ENCODE data around the gene DERL3.
A peak's percentile ranks its signal among the peaks of the same experiment; 100 is the strongest.

DERL3 gene

GRCh38 chr22:23857606-23858483, 19.0 kb upstream of the DERL3 start, which contains the start of gene SLC2A11:
SLC2A11 (plus strand) TSS chr22:23857875; CDS start chr22:23858000, 125 bp downstream.
- H3K9me3 ChIP-seq, result no peaks in the 10 kb centered on the region
- no peaks in the 10 kb centered on the region for H3K36me3 ChIP-seq (replicated peaks)
- peak; percentile 98 for DNase-seq (ENCODE audit: low spot score in 2 of 2)
- H3K4me3 ChIP-seq, result peak within 1 kb of the TSS; percentile 49
- in situ Hi-C loops (cut with MboI; ENCODE audit: low sequenced_read_pairs), result no loop called here
- peaks cover 11% of the 10 kb centered on the region for H3K4me1 ChIP-seq
- no peaks in the 10 kb centered on the region for H3K27me3 ChIP-seq (ENCODE audit: low read depth)

- in situ Hi-C loops (cut with MboI; ENCODE audit: low sequenced_read_pairs), result no loop called here
- peak; percentile 46 to 71 for DNase-seq (ENCODE audit: low spot score in 2 of 2)
- Histone ChIP-seq H3K36me3 (replicated peaks) (no peaks in the 10 kb centered on the region), H3K27me3 (ENCODE audit: low read depth) (no peaks in the 10 kb centered on the region), H3K4me3 (peak overlapping the region; percentile 49), H3K9me3 (no peaks in the 10 kb centered on the region), H3K4me1 (peaks cover 11% of the 10 kb centered on the region)
Measured at GRCh38 chr22:23856721-23857605, 18.2 kb upstream of the DERL3 start.

GRCh38 chr22:23850136-23850611, 11.4 kb upstream of the DERL3 start:
- no peak for DNase-seq (ENCODE audit: low spot score in 2 of 2)
- Histone ChIP-seq H3K9me3 (no peaks in the 10 kb centered on the region), H3K4me3 (no peak overlapping the region), H3K4me1 (peaks cover 7% of the 10 kb centered on the region), H3K27me3 (ENCODE audit: low read depth) (no peaks in the 10 kb centered on the region), H3K36me3 (replicated peaks) (no peaks in the 10 kb centered on the region)
- in situ Hi-C loops (cut with MboI; ENCODE audit: low sequenced_read_pairs), result no loop called here

- Histone ChIP-seq H3K27me3 (ENCODE audit: low read depth) (no peaks in the 10 kb centered on the region), H3K36me3 (replicated peaks) (no peaks in the 10 kb centered on the region), H3K4me3 (no peak overlapping the region; the same call in 1 of the 2 replicates), H3K9me3 (no peaks in the 10 kb centered on the region), H3K4me1 (peaks cover 7% of the 10 kb centered on the region)
- in situ Hi-C loops (cut with MboI; ENCODE audit: low sequenced_read_pairs), result no loop called here
- peak; percentile 78 to 95 for DNase-seq (ENCODE audit: low spot score in 2 of 2)
Measured at GRCh38 chr22:23849009-23850006, 10.5 kb upstream of the DERL3 start.

GRCh38 chr22:23847991-23848864, 9.4 kb upstream of the DERL3 start:
- Histone ChIP-seq H3K4me1 (peaks cover 7% of the 10 kb centered on the region), H3K27me3 (ENCODE audit: low read depth) (no peaks in the 10 kb centered on the region), H3K4me3 (no peak overlapping the region), H3K9me3 (no peaks in the 10 kb centered on the region), H3K36me3 (replicated peaks) (no peaks in the 10 kb centered on the region)
- no peak for DNase-seq (ENCODE audit: low spot score in 2 of 2)
- in situ Hi-C loops (cut with MboI; ENCODE audit: low sequenced_read_pairs), result no loop called here

GRCh38 chr22:23847310-23847920, 8.6 kb upstream of the DERL3 start:
- Histone ChIP-seq H3K4me1 (peaks cover 7% of the 10 kb centered on the region), H3K27me3 (ENCODE audit: low read depth) (no peaks in the 10 kb centered on the region), H3K9me3 (no peaks in the 10 kb centered on the region), H3K4me3 (no peak overlapping the region), H3K36me3 (replicated peaks) (no peaks in the 10 kb centered on the region)
- in situ Hi-C loops (cut with MboI; ENCODE audit: low sequenced_read_pairs), result no loop called here
- DNase-seq (ENCODE audit: low spot score in 2 of 2), result no peak

GRCh38 chr22:23846081-23846469, 7.3 kb upstream of the DERL3 start:
- Histone ChIP-seq H3K4me1 (peaks cover 7% of the 10 kb centered on the region), H3K27me3 (ENCODE audit: low read depth) (no peaks in the 10 kb centered on the region), H3K9me3 (no peaks in the 10 kb centered on the region), H3K4me3 (no peak overlapping the region), H3K36me3 (replicated peaks) (no peaks in the 10 kb centered on the region)
- DNase-seq (ENCODE audit: low spot score in 2 of 2), result no peak
- in situ Hi-C loops (cut with MboI; ENCODE audit: low sequenced_read_pairs), result no loop called here

- no peaks in the 10 kb centered on the region for H3K36me3 ChIP-seq (replicated peaks)
- no peaks in the 10 kb centered on the region for H3K9me3 ChIP-seq
- no peak for DNase-seq (ENCODE audit: low spot score in 2 of 2)
- in situ Hi-C loops (cut with MboI; ENCODE audit: low sequenced_read_pairs), result no loop called here
- H3K4me3 ChIP-seq, result no peak overlapping the region
- no peaks in the 10 kb centered on the region for H3K27me3 ChIP-seq (ENCODE audit: low read depth)
- H3K4me1 ChIP-seq, result peaks cover 7% of the 10 kb centered on the region
Measured at GRCh38 chr22:23845265-23846080, 6.7 kb upstream of the DERL3 start.

GRCh38 chr22:23844739-23845202, 6.0 kb upstream of the DERL3 start:
- Histone ChIP-seq H3K36me3 (replicated peaks) (no peaks in the 10 kb centered on the region), H3K27me3 (ENCODE audit: low read depth) (no peaks in the 10 kb centered on the region), H3K4me3 (no peak overlapping the region), H3K9me3 (no peaks in the 10 kb centered on the region), H3K4me1 (peaks cover 6% of the 10 kb centered on the region)
- in situ Hi-C loops (cut with MboI; ENCODE audit: low sequenced_read_pairs), result no loop called here
- no peak for DNase-seq (ENCODE audit: low spot score in 2 of 2)

- in situ Hi-C loops (cut with MboI; ENCODE audit: low sequenced_read_pairs), result no loop called here
Measured at GRCh38 chr22:23842599-23842998, 3.8 kb upstream of the DERL3 start.

GRCh38 chr22:23841736-23842445, 3.1 kb upstream of the DERL3 start:
- no peaks in the 10 kb centered on the region for H3K36me3 ChIP-seq (replicated peaks)
- no peak for DNase-seq (ENCODE audit: low spot score in 2 of 2)
- in situ Hi-C loops (cut with MboI; ENCODE audit: low sequenced_read_pairs), result no loop called here
- no peak overlapping the region for H3K4me3 ChIP-seq
- peaks cover 7% of the 10 kb centered on the region for H3K4me1 ChIP-seq
- H3K9me3 ChIP-seq, result no peaks in the 10 kb centered on the region
- no peaks in the 10 kb centered on the region for H3K27me3 ChIP-seq (ENCODE audit: low read depth)

More at GRCh38 chr22:23842599-23842998, 3.8 kb upstream of the DERL3 start:
- Histone ChIP-seq H3K9me3 (no peaks in the 10 kb centered on the region), H3K4me1 (peaks cover 7% of the 10 kb centered on the region), H3K4me3 (no peak overlapping the region), H3K36me3 (replicated peaks) (no peaks in the 10 kb centered on the region), H3K27me3 (ENCODE audit: low read depth) (no peaks in the 10 kb centered on the region)
- DNase-seq (ENCODE audit: low spot score in 2 of 2), result no peak

Data from HAP-1 (cell line).